ENCODE data around the gene SH3PXD2A.
A peak's percentile ranks its signal among the peaks of the same experiment; 100 is the strongest.
"Not testable (repeated sequence)": the region's sequence is repeated elsewhere in the genome, so short reads cannot be mapped to it uniquely, and the experiment has no call there.

Gene SH3PXD2A

DNA sequence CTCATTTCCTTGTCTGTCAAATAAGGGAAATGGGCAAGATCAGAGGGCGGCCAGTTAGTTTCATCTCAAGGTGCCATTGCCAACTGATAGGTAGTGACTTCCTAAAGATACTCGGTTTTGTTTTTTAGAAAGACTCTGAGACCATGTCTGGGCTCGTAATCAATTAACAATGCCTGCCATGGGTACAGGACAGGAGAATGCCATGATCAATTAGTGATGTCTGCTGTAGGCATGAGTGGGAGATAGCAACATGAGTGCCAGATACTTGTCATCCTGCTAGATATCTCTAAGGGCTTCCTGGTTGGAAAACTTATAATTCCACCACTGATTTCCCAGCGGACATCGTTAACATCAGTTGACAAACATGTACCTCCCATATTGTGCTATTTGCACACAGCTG is 64.8 kb downstream of the SH3PXD2A start:
- no peak for DNase-seq (ENCODE audit: low spot score)

DNA sequence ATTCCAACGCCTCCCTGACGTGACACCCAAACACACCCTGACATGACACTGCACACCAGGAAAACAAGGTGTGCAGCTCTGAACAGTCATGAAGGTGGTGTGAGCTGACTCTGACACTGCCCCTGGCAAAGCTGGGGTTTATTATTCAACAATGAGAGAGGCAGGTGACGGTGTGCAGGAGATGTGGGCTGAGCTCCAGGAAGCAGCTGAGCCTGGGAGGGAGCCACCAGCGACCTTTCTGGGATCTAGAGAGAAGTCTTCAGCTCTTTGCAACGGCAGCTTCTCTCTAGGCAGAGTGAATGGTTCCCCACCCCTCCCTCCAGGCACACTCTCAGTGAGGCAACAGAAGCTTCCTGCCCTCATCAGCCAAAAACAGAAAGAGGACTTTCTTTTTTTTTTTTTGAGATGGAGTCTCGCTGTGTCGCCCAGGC is 65.6 kb downstream of the SH3PXD2A start:
- no peak for DNase-seq (ENCODE audit: low spot score)

DNA sequence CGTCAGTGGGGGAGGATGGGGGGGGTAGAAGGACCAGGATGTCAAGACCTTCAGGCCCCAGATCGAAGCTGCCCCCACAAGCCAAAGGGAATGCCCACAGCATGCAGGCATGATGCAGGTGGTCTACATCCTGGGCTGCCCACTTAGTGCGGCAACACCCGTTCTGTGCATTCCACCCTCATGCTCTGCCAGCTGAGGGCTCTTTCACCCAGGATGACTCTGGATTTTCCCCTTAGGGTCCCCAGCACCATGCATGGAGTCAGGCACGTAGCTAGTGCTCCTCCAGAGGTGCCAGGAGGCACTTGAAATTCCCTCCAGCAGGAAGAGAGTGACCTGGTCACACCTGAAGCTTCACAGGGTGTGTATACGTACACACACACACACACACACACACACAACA is 66.2 kb downstream of the SH3PXD2A start:
- no peak for DNase-seq (ENCODE audit: low spot score)

DNA sequence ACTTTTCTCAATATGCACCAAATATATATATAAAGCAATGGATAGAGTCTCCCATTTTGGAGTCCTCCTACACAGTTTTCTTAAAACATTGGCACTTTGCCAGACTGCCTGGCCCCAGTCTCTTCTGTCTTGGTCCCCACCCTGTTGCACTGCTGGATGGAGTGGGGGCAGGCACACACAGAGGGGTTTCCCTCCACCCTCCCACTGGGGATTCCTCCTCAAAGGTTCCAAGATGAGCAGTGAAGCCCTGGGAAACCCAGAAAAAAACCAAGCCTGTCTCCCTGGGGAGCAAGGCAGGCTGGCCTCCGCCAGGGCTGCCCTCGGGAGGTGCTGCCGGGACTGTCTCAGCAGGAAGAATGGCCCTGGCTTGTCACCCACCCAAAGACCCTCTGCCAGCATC is 68.0 kb downstream of the SH3PXD2A start:
- no peak for DNase-seq (ENCODE audit: low spot score)

DNA sequence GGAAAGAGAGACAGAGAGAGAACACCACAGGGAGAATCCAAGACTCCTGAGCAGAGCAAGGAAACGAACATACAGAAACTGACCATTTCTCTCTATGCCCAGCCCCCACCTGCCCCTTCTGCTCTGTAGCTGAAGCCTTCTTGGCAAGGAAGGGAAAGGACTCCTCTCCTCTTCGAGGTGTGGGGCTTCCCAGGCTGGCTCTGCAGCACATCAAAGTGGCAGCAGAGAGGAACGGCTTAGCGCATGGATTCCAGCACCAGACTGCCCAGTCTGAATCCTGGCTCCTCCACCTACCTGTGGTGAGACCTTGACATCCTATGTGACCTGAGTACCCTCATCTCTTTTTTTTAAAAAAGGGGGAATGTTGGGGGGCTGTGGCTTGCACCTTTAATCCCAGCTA is 69.4 kb downstream of the SH3PXD2A start:
- no peak for DNase-seq (ENCODE audit: low spot score)

DNA sequence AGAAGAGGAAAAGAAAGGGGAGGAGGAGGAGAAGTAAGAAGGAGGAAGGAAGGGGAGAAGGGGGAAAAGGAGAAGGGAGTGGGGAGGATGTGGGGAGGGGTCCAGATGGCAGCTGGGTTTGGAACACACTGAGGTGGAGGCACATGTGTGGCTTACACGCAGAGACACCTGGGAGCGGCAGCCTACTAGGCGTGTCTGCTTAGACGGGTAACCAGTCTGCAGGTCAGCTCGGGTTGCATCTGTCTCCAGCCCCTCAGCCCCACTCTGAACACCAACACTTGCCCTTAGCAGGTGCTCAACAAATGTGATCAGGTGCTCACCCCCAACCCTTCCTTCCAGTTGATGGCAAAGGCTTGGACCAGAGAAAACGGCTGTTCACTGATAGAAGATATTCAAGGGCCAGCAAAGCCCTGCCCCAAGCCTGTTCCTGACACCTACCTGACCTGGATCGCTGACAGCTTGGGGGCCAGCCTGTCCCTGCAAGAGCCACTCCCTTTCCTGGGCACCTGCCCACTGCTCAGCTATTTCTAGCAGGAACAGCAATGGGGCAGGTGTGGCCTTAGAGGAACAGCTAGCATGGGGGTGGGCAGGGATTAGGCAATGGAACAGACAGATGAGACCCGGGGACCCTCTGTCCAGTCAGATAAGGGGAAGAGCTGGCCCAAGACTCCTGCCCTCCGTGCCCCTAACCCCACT is 70.5 kb downstream of the SH3PXD2A start:
- no peak for DNase-seq (ENCODE audit: low spot score)

DNA sequence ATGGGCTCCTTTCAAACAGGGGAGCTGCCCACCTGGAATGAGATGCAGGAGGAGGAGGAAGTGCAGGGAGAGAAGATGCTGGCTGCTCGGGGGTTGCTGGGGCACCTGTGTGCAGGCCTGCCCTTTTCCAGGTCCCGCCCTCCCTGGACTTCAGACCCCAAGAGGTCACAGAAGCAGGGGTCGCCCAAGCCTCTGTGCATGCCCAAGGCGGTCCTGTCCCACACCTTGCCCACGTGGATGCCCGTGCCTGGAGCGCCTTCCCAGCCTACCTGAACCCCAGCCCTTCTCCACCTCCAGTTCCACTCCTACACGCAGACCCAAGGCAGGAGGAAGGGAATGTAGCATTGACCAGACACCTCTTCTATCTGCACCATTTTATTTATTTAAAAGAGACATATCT is 71.3 kb downstream of the SH3PXD2A start:
- DNase-seq (ENCODE audit: low spot score) = no peak

DNA sequence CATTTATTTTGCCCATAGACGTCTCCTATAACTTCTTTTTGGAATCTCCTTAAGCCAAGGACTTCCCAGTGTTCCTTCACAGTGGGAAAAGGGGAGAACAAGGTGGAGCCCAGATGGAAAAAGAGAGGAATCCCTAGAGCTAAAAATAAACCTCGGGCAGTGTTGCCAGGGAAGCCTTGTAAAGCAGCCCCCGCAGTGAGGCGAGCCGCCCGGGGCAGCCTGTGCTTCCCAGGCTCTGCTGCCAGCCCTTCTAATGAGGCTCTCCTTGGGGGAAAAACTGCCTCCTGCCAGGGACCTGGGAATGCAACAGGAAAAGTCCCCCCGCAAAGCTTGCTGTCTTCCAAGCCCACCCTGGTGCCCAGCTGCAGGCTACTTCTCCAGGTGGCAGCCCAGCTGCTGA is 71.7 kb downstream of the SH3PXD2A start:
- no peak for DNase-seq (ENCODE audit: low spot score)

DNA sequence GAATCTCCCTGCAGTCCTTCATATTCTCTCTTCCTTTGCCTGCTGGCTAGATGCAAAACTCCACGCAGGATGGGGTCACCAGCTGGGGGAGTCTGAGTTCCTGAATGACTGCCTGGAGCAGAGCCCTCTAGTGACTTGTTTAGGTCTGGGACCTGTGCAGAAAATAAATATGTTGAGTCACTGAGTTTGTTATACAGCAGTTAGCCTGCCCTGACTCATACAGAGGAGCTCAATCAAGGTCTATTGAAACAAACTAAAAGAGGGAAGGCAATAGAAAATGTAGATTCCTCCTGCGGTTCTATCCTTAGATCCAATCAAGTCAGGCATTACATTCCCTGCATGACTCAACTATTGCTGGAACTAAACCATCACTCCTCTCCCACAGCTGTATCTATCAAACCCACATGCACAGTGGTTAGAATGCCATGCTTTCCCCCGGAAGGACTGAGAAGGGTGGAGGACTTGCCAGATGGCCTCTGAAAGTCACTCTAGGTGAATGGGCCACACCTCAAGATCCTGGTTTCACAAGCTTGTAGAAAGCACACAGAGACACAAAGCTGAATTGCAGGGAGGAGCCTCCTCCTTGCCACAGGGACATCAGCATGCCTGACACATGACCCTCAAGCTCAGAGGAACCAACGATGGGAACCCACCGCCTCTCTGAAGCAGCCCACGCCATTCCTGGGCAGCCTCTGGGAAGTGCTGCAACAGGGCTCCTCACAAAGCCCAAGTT is 73.9 kb downstream of the SH3PXD2A start:
- DNase-seq (ENCODE audit: low spot score) = no peak

DNA sequence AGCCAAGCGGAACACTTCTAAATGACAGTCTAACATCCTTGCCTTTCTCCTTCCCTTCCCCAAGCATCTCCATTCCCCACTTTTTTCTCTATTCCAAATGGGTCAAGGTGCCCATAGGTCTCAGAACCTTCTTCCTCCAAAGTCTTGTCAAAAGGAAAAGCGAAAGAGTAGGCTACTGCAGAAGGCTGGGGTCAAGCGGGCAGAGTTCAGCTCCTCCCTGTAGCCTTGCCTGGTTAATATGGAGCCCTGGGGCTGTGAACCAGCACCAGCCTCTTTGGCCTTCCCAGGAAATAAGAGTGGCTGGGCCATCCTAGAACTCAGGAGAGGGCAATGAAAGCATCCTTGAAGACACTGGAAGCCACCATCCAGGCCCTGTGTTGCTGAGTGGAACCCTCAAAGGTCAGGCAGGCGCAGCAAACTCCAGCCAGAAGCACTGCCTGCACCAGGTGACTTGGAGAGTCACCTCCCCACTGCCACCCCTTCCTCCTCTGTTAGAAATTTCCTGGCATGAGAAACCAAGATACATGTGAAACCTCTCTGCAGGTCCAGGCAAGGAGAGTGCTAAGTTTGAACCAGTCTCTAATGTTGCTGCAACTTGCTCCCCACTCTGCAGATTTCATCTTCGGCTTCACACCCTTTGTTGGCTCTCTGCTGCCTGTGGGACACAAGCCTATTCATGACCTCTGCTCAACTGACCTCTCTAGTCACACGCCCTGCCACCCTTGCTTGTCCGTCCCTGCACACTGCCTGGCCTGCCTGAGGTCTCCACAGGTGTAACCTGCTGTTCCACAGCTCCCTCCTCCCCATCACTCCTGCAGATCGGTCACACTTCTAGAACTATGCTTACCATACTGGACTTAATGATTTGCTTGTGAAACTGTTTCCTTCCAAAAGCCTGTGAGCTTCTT is 74.9 kb downstream of the SH3PXD2A start:
- DNase-seq (ENCODE audit: low spot score) = no peak

DNA sequence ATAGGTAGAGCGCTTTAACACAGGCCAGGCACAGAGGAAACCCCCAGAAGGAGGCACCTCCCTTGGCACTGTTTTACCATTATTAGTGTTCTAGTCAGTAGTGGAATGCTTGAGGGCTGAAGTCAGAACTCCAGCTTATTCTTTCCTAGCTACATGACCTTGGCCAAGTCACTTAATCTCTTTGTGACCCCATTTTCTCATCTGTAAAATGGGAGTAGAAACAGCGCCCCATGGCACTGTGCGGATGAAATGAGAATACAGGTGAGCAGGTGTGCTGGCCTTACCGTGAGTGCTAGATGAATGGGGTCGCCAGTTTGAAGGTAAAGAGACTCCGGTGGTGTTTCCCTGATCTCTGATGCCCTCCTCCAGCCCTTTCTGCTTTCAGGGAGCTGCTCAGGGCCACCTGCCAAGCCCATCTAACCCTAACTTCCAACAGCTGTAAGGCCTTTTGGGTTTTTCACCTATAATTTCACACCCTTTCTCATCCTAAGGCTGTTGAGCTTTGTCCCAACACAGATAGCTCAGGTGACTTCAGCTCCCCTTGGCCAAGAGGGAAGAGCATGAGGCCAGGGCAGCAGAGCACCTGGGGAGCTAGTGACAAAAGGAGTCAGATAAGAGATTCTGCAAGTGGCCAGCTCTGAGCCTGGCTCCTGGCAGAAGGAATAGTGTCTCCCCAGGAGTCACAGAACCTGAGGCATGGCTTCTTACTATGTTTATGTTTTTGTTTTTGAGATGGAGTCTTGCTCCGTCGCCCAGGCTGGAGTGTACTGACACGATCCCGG is 76.8 kb downstream of the SH3PXD2A start:
- no peak for DNase-seq (ENCODE audit: low spot score)

DNA sequence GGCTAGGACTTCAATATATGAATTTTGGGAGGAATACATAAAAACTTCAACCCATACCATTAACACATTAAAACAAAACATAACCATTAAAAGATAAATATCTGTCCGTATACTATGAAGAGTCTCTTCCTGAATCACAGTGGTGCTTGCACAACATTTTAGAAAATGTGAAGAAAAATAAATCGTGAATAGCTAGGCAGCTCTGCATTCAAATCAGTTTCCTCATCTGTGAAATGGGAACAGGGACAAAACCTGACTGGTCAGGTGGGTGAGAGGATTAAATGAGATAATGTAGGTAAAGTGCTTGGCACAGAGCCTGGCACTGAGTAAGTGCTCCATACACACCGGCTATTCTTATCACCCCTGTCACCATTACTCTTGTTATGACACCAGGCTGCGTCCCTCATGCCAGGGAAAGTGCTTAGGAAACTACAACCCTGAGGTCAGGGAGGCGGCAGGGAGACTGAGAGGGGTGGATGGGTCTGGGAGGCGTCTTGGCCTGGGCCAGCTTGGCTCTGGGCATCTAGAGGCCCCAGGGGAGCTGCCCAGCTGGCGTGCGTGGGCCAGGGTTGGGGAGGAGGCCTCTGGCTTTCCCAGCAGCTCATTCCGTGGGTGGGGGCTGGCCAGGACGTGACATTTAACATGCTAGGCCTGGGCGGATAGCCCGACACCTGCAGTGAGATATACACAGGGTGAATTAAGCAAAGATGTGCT is 78.3 kb downstream of the SH3PXD2A start:
- no peak for DNase-seq (ENCODE audit: low spot score)

DNA sequence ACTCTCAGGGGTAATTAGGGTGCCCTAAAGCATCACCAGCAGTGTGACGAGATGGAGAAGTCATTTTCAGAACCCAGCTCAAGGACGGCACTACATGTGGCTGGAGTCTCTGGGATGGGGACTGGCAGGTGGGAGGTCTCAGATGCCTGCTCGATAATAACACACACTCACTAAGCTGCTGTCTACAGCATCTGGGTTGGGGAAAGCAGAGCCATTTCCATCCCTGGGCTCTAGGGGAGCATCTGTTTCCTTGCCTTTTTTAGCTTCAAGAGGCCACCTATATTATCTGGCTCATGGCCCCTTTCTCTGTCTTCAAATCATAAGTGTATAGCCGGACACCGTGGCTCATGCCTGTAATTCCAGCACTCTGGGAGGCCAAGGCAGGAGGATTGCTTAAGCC is 79.6 kb downstream of the SH3PXD2A start:
- DNase-seq (ENCODE audit: low spot score) = no peak

DNA sequence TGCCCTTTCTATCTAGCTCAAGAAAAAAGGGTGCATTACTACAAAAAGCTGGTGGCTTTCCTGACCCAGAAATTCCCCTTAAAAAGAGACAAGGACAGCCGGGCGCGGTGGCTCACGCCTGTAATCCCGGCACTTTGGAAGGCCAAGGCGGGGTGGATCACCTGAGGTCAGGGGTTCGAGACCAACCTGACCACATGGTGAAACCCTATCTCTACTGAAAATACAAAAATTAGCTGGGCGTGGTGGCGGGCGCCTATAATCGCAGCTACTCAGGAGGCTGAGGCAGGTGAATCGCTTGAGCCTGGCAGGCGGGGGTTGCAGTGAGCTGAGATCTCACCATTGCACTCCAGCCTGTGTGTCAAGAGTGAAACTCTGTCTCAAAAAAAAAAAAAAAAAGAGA is 82.5 kb downstream of the SH3PXD2A start:
- DNase-seq (ENCODE audit: low spot score) = not testable (repeated sequence)

DNA sequence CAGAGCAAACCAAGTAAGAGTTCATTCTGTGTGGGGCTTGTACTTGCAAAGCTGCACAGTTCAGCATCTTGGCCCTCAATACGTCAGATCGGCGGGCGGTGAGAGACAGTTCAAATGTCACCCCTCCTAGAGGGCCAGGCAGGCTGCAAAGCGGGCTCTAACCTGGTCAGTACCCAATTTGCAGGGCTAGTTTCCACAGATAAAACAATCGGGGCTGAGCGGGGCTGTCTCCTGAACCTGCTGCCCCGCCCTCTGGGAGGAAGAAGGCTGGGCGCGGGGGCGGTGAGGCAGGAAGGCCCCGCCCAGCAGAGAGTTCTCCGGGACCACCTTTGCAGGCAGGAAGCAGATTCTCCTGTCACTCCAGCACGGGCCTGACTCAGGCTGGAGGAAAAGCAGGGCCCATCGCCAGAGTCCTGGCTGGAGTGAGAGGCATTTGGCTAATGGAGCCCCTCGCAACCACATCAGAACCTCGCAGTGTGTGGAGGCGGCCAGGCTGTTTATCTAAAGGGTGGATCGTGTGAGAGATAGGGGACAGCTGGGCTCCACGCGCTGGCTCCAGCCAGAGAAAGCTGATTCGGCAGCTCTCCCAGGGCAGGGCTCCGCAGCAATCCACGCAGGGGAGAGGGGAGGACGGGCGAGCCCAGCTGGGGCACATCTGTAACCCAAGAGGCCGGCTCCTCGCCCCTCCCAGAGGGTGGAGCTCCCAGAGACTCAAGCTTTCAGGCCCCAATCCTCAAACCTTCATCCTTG is 83.1 kb downstream of the SH3PXD2A start:
- DNase-seq (ENCODE audit: low spot score) = peak; percentile 86

DNA sequence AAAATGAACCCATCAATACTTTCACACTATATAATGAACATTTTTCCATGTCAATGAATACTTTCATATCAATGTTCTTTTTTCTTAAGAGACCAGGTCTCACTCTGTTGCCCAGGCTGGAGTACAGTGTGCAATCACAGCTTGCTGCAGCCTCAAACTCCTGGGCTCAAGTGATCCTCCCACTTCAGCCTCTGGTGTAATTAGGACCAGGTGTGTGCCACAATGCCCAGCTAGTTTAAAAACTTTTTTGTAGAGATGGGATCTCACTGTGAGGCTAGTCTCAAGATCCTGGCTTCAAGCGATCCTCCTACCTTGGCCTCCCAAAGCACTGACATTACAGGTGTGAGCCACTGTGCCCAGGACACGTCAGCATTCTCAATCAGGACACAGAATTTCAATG is 85.2 kb downstream of the SH3PXD2A start:
- no peak for DNase-seq (ENCODE audit: low spot score)

DNA sequence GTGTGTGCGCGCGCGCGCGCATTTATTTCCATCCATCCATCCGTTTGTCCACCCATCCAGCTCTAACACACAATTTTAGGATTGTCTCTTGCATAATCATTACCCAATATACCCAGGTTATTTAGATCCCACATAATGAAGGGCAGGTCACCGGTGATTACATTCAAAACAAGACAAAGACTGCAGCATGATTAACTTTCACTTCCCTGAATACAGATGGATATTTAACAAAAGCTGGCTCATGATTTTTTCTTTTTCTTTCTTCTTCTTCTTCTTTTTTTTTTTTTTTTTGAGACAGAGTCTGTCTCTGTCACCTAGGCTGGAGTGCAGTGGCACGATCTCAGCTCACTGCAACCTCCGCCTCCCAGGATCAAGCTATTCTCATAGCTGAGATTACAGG is 86.2 kb downstream of the SH3PXD2A start:
- no peak for DNase-seq (ENCODE audit: low spot score)

DNA sequence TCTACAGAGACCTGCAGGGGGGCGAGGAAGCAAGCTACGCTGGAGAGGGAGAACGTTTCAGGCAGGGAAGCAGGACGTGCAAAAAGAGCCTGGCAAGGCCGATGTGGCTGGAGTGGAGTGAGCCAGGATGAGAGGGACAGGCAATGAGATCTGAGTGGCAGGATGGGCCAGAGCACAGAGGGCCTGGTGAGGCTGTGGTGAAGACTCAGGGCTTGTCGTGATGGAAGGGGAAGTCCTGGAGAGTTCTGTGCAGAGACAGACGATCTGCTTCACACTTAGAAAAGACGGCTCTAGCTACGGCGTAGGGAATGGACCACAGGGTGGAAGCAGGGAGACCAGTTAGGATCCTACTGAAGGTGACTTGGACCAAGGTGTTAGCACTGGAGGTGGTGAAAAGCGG is 87.0 kb downstream of the SH3PXD2A start:
- no peak for DNase-seq (ENCODE audit: low spot score)

DNA sequence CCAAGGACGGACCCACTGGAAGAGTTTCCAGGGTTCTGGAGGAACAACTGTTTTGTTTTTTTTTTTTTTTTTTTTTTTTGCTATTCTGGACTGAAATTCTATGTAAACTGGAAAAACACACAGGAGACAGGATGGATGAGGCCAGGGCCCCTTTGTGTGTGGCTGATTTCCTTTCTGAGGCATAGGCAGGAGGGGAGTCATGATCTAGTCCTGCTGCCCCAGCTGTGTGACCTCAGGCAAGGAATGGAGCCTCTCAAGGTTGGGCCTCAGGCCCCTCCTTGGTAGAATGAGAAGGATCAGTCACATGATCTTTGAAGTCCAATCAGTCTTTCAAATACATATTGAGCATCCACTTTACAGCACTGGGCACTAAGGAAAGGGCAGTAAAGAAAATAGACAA is 87.6 kb downstream of the SH3PXD2A start:
- DNase-seq (ENCODE audit: low spot score) = no peak

DNA sequence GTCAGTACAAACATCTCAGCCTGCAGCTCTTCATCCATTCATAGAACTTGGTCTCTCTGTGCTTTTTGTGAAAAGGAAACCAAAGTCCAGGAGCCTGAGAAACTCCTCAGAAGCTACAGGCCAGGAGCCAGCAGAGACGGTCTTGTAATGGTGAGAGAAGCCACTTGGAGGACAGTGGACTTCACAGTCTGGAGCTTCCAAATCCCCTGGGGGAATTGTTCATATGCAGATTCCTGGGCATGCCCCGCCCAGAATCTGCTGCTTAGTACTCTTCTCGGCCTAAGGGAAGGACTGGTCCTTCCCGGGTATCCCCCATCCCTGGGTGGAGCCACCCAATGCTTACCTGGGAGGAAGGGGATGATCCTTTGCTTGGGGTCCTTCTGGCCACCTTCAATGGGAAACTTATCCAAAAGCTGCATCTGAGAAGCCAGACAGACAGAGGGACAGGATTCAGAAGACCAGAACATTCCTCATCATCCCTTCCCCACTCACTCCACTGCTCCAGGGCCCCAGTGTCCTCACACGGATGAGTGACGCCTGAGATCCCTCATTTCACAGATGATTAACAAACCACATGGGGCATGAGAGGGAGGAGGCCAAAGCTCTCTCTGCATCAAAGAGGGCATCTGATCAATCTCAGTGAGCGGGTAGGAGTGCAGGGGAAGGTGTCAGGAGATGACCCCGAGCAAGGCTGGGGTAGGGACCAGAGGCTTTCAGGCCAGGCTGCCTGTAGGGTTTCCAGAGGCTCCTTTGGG is 88.4 kb downstream of the SH3PXD2A start:
- no peak for DNase-seq (ENCODE audit: low spot score)

All from ecto neural progenitor cell (in vitro differentiated cells).